Measurements from ENCODE around the gene NEU2. TPM values are rescaled to one million over a fixed set of nuclear protein-coding genes. Genes with fewer than 3 reads are reported as not detected.

NEU2 gene
- total and polyA plus RNA-seq, 9 of the 15 experiments (the other 6 are each of a cell fraction or from before 2014, with no cell fraction given) = not detected

GRCh38 chr2:233081232-233081730, 48.8 kb downstream of the NEU2 start:
- no peaks in the 10 kb centered on the region for H4K20me1 ChIP-seq (replicated peaks; ENCODE audit: control insufficient read depth, insufficient read depth, low read length)
- no peak overlapping the region for H3K4me3 ChIP-seq
- no peaks in the 10 kb centered on the region for H3K36me3 ChIP-seq (ENCODE audit: control insufficient read depth, insufficient read depth, low read length)
- POLR2A ChIA-PET = no interaction called here
- H2AFZ ChIP-seq (ENCODE audit: low read depth, low read length) = no peak overlapping the region
- ATAC-seq = no peak
- in situ Hi-C loops (cut with MboI) (no loop called here), intact Hi-C loops (cut with micrococcal nuclease) (no loop called here)
- no peak overlapping the region for H3K27ac ChIP-seq (ENCODE audit: extremely low read depth, low read depth, low read length)
- H3K9ac ChIP-seq (ENCODE audit: insufficient read depth in 1 of 2, low read depth in 2 of 2, low read length in 2 of 2) = peak overlapping the region in 1 of 2 experiments; percentile 26; a peak in 1 of 4 replicates
- CTCF ChIA-PET (ENCODE audit: low intra/inter-chr PET ratio) = no interaction called here
- no peak for FAIRE-seq
- no peaks in the 10 kb centered on the region for H3K79me2 ChIP-seq (ENCODE audit: control insufficient read depth, insufficient read depth, low read length)
- H3K4me1 ChIP-seq (replicated peaks in 1 of 2; ENCODE audit: control insufficient read depth in 2 of 2, insufficient read depth in 2 of 2, low read length in 2 of 2) = peaks cover 22 to 23% of the 10 kb centered on the region in 2 experiments
- no peaks in the 10 kb centered on the region for H3K9me1 ChIP-seq (ENCODE audit: control insufficient read depth, insufficient read depth, low read length)
- no peak for DNase-seq (ENCODE audit: extremely low read depth in 1 of 4, low spot score in 3 of 4)
- no peaks in the 10 kb centered on the region for H3K27me3 ChIP-seq (ENCODE audit: control insufficient read depth in 2 of 2, insufficient read depth in 2 of 2, low read length in 2 of 2)
- 57% methylated on average over 2 of the region's 9 CpGs for WGBS (ENCODE audit: insufficient coverage, low coverage, missing lambda C conversion rate)
- no peak overlapping the region for H3K4me2 ChIP-seq (ENCODE audit: insufficient read depth, low read length)
- no peaks in the 10 kb centered on the region for H3K9me3 ChIP-seq (replicated peaks; ENCODE audit: control insufficient read depth, insufficient read depth, low read depth, low read length)
- no TSS peak for BruUV-seq (replicated peaks)
- no peak for TF ChIP-seq BCL6 (CRISPR knock-in tag; IDR thresholded peaks at IDR 0.05)
- TF ChIP-seq, protein P1, sequence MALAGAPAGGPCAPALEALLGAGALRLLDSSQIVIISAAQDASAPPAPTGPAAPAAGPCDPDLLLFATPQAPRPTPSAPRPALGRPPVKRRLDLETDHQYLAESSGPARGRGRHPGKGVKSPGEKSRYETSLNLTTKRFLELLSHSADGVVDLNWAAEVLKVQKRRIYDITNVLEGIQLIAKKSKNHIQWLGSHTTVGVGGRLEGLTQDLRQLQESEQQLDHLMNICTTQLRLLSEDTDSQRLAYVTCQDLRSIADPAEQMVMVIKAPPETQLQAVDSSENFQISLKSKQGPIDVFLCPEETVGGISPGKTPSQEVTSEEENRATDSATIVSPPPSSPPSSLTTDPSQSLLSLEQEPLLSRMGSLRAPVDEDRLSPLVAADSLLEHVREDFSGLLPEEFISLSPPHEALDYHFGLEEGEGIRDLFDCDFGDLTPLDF (CRISPR knock-in tag; IDR thresholded peaks at IDR 0.05) = no peak
- TF ChIP-seq HMGXB4 (CRISPR knock-in tag; IDR thresholded peaks at IDR 0.05) = no peak
- TF ChIP-seq ARHGAP35 (IDR thresholded peaks at IDR 0.05; ENCODE audit: partially characterized antibody) = no peak
- no peak for TF ChIP-seq CC2D1A (IDR thresholded peaks at IDR 0.05)
- TF ChIP-seq MAFK (IDR thresholded peaks at IDR 0.05; ENCODE audit: low read length) = no peak
- TF ChIP-seq MTA1 (IDR thresholded peaks at IDR 0.05; ENCODE audit: borderline replicate concordance) = no peak
- no peak for TF ChIP-seq HDGF (IDR thresholded peaks at IDR 0.05)
- no peak for TF ChIP-seq ZNF408 (CRISPR knock-in tag; IDR thresholded peaks at IDR 0.05; ENCODE audit: low read depth)
- no peak for TF ChIP-seq JUN (IDR thresholded peaks at IDR 0.05; ENCODE audit: borderline replicate concordance, low read depth, low read length)
- TF ChIP-seq JUN (CRISPR knock-in tag; IDR thresholded peaks at IDR 0.05; ENCODE audit: borderline replicate concordance) = no peak
- TF ChIP-seq ZNF280A (IDR thresholded peaks at IDR 0.05; ENCODE audit: low read depth, partially characterized antibody) = no peak
- TF ChIP-seq WHSC1 (IDR thresholded peaks at IDR 0.05; ENCODE audit: low read length) = no peak
- TF ChIP-seq, protein P2, sequence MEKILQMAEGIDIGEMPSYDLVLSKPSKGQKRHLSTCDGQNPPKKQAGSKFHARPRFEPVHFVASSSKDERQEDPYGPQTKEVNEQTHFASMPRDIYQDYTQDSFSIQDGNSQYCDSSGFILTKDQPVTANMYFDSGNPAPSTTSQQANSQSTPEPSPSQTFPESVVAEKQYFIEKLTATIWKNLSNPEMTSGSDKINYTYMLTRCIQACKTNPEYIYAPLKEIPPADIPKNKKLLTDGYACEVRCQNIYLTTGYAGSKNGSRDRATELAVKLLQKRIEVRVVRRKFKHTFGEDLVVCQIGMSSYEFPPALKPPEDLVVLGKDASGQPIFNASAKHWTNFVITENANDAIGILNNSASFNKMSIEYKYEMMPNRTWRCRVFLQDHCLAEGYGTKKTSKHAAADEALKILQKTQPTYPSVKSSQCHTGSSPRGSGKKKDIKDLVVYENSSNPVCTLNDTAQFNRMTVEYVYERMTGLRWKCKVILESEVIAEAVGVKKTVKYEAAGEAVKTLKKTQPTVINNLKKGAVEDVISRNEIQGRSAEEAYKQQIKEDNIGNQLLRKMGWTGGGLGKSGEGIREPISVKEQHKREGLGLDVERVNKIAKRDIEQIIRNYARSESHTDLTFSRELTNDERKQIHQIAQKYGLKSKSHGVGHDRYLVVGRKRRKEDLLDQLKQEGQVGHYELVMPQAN (IDR thresholded peaks at IDR 0.05; ENCODE audit: borderline replicate concordance) = no peak
- no peak for TF ChIP-seq GTF2F1 (IDR thresholded peaks at IDR 0.05; ENCODE audit: low read depth, low read length)
- TF ChIP-seq, protein P3, sequence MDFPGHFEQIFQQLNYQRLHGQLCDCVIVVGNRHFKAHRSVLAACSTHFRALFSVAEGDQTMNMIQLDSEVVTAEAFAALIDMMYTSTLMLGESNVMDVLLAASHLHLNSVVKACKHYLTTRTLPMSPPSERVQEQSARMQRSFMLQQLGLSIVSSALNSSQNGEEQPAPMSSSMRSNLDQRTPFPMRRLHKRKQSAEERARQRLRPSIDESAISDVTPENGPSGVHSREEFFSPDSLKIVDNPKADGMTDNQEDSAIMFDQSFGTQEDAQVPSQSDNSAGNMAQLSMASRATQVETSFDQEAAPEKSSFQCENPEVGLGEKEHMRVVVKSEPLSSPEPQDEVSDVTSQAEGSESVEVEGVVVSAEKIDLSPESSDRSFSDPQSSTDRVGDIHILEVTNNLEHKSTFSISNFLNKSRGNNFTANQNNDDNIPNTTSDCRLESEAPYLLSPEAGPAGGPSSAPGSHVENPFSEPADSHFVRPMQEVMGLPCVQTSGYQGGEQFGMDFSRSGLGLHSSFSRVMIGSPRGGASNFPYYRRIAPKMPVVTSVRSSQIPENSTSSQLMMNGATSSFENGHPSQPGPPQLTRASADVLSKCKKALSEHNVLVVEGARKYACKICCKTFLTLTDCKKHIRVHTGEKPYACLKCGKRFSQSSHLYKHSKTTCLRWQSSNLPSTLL (IDR thresholded peaks at IDR 0.05) = no peak
